Psoas muscle (tissue), 8 donors: ENCODE data around the gene CDC16. TPM values are rescaled to one million over a fixed set of nuclear protein-coding genes. Genes with fewer than 3 reads are reported as not detected.

Experiments used
- ATAC-seq, 4 donors: fragments of 200-7000 bp; cut with Tn5 transposase; one replicate each; pipeline ENCODE4 v1.9.1; 2020; ENCODE audit warnings: moderate library complexity in 3 of 4, mild to moderate bottlenecking in 2 of 4
- DNase-seq, 2 donors: peaks; one replicate each; pipeline ENCODE4 v3.0.0-alpha.2; 2020
- H3K27ac ChIP-seq: fragments of 200-600 bp; one replicate; pipeline ENCODE4 v1.8.0; 2022
- H3K27me3 ChIP-seq, 3 donors: fragments of 200-600 bp in 1 of 3; one replicate each; pipeline versions ENCODE4 v1.6.1 to v1.8.0; 2013 to 2022; ENCODE audit warnings: low read length in 2 of 3, mild to moderate bottlenecking in 2 of 3, moderate library complexity in 1 of 3; ENCODE audit not compliant: insufficient read depth in 3 of 3
- H3K36me3 ChIP-seq, 2 donors: fragments of 200-600 bp in 1 of 2; one replicate each; pipeline versions ENCODE4 v1.6.1 to v1.8.0; 2013 to 2022; ENCODE audit warnings: low read depth in 1 of 2, mild to moderate bottlenecking in 1 of 2, moderate library complexity in 1 of 2; ENCODE audit not compliant: insufficient read depth in 1 of 2
- H3K4me1 ChIP-seq: fragments of 200-600 bp; one replicate; pipeline ENCODE4 v1.8.0; 2022
- H3K4me3 ChIP-seq: fragments of 200-600 bp; one replicate; pipeline ENCODE4 v1.8.0; 2022; ENCODE audit warnings: mild to moderate bottlenecking
- H3K9me3 ChIP-seq: fragments of 200-600 bp; one replicate; pipeline ENCODE4 v1.8.0; 2022
- CTCF ChIP-seq: fragments of 200-600 bp; IDR thresholded peaks from one replicate; pipeline ENCODE4 v1.8.0; 2022; ENCODE audit warnings: antibody characterized with exemption
- WGBS, 3 donors: extraction: QIAGEN DNeasy Blood & Tissue Kit; methylation state at CpG; one replicate each; pipeline versions ENCODE4 v1.1.6 to v1.1.7; 2013; 5-methylcytosine and 5-hydroxymethylcytosine counted together
- intact Hi-C, 2 donors: fragments of 100-400 bp; cut with DNase I; formaldehyde crosslinking; loops; one replicate each; pipeline versions ENCODE4 v1.11.0 to v1.14.2; 2022
- polyA plus RNA-seq, 3 donors: library from polyadenylated mRNA; stranded (reverse); fragments of 200-250 nt; gene quantifications; one replicate each; pipeline ENCODE4 v1.2.3, GENCODE V29; 2013
- total RNA-seq, 4 donors: library from RNA; stranded (reverse); fragmentation: NEBNext Ultra II Directional in 2 of 4; extraction: Animal tissue kit (Norgen Biotek cat#: 25700) in 2 of 4; gene quantifications; one replicate each; pipeline versions ENCODE4 v1.2.1 to v1.2.4, GENCODE V29; 2021 to 2023
- donor health status: healthy with polysubstance abuse.
- donor health status: DM: no; HTN: no; CAD: no; lungs with moderate emphysema.
- donor health status: Bipolar disorder and iron deficiency.
- donor health status: healthy.
- donor health status: DM: yes; HTN: yes; CAD: no.
- donor health status: DM: no; HTN: no; CAD: no.
- donor health status: DM: no; HTN: no; CAD: no.
- donor health status: DM: yes; HTN: yes; CAD: no.

Gene CDC16
- total and polyA plus RNA-seq, 7 donors: 29.6 to 59.6 (median 41.7) TPM

DNA sequence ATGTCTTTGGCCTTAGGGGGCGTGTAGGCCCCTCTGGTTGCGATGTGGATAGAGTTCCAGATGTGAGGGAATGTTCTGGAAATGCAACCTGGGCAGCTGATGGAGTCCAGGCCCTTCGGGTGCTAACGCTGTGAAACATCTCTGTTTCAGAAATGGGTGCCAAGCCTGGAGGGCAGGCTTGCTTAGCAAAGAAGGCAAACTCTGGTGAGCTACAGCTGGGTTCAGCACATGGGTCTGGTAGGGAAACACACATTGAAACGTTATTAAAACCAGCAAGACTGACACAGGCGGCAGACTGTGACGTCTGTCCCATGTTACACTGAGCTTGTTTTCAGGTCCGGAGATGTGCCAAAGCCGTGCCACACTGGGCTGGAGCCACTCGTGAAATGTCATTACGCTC lies 8.6 kb upstream of the CDC16 start:
- WGBS, 3 donors: 53 to 73% (median 60%) methylated on average over 11 of the region's 11 CpGs

GRCh38 chr13:114226699-114227323 lies 7.9 kb upstream of the CDC16 start:
- intact Hi-C loops: loop anchor here (1.0 to 5.0 kb wide), 6 partner anchors 190 to 410 kb away; no protein-coding TSS in a partner anchor
- TF ChIP-seq CTCF: peak; percentile 90
- Histone ChIP-seq H3K4me3 (no peak overlapping the region), H3K4me1 (peaks cover 3% of the 10 kb centered on the region), H3K9me3 (no peaks in the 10 kb centered on the region), H3K36me3 (no peaks in the 10 kb centered on the region), H3K27me3 (peaks cover 0 to 20% (median 2%) of the 10 kb centered on the region in 3 donors), H3K27ac (no peak overlapping the region)
- WGBS, 3 donors: 4 to 7% (median 5%) methylated on average over 19 of the region's 19 CpGs
- peak; percentile 80 to 90 for DNase-seq
- peak; percentile 94 to 97 (median 96) for ATAC-seq

More for the DNA sequence above, 8.6 kb upstream of the CDC16 start:
- no peak overlapping the region for H3K4me3 ChIP-seq
- no peak for TF ChIP-seq CTCF
- intact Hi-C loops: loop anchor here (1.0 to 5.0 kb wide), 6 partner anchors 189 to 409 kb away; no protein-coding TSS in a partner anchor
- no peak overlapping the region for H3K27ac ChIP-seq
- no peaks in the 10 kb centered on the region for H3K9me3 ChIP-seq
- H3K27me3 ChIP-seq: peaks cover 0 to 20% (median 2%) of the 10 kb centered on the region in 3 donors
- ATAC-seq (no peak), DNase-seq (no peak)
- H3K4me1 ChIP-seq: peaks cover 3% of the 10 kb centered on the region
- no peaks in the 10 kb centered on the region for H3K36me3 ChIP-seq

DNA sequence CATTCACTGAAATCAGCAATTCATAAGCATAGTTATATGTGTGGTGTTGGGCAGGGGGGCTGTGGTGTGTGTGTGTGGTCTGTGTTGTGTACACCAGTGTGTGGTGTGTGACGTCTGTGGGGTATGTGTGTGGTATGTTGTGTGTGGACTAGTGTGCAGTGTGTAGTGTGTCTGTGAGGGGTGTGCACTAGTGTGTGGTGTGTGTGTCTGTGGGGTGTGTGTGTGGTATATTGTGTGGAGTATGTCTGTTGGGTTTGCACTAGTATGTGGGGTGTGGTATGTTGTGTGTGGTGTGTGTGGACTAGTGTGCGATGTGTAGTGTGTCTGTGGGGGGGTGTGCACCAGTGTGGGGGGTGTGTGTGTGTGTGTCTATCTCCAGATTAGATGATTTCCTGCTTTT lies 7.2 kb upstream of the CDC16 start:
- intact Hi-C loops: loop anchor here (2.0 to 5.0 kb wide), 5 partner anchors 190 to 411 kb away; no protein-coding TSS in a partner anchor
- no peak for DNase-seq
- no peaks in the 10 kb centered on the region for H3K36me3 ChIP-seq
- H3K27me3 ChIP-seq: peaks cover 0 to 20% (median 2%) of the 10 kb centered on the region in 3 donors
- no peaks in the 10 kb centered on the region for H3K9me3 ChIP-seq
- WGBS, 3 donors: 88 to 89% (median 88%) methylated on average over 2 of the region's 2 CpGs
- TF ChIP-seq CTCF: no peak
- peak in 1 of 4 donors; percentile 19 for ATAC-seq
- no peak overlapping the region for H3K4me3 ChIP-seq
- no peak overlapping the region for H3K27ac ChIP-seq
- peaks cover 2% of the 10 kb centered on the region for H3K4me1 ChIP-seq

- H3K27ac ChIP-seq: no peak overlapping the region
- no peak for TF ChIP-seq CTCF
- intact Hi-C loops: loop anchor here (5.0 kb wide), 3 partner anchors 191 to 411 kb away; no protein-coding TSS in a partner anchor
- WGBS, 3 donors: 68 to 77% (median 73%) methylated on average over 9 of the region's 9 CpGs
- no peaks in the 10 kb centered on the region for H3K36me3 ChIP-seq
- no peaks in the 10 kb centered on the region for H3K9me3 ChIP-seq
- DNase-seq (no peak), ATAC-seq (no peak)
- H3K27me3 ChIP-seq: peaks cover 0 to 20% (median 2%) of the 10 kb centered on the region in 3 donors
- H3K4me1 ChIP-seq: no peaks in the 10 kb centered on the region
- H3K4me3 ChIP-seq: no peak overlapping the region
Observed at GRCh38 chr13:114228176-114228575, 6.5 kb upstream of the CDC16 start.
